ENCODE measurements around the gene ZDHHC18.

The ZDHHC18 gene

DNA sequence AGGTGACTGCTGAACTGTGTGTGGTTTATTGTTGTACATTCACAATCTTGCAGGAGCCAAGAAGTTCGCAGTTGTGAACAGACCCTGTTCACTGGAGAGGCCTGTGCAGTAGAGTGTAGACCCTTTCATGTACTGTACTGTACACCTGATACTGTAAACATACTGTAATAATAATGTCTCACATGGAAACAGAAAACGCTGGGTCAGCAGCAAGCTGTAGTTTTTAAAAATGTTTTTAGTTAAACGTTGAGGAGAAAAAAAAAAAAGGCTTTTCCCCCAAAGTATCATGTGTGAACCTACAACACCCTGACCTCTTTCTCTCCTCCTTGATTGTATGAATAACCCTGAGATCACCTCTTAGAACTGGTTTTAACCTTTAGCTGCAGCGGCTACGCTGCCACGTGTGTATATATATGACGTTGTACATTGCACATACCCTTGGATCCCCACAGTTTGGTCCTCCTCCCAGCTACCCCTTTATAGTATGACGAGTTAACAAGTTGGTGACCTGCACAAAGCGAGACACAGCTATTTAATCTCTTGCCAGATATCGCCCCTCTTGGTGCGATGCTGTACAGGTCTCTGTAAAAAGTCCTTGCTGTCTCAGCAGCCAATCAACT is 45.2 kb upstream of the ZDHHC18 start:
- H3K4ac ChIP-seq (ENCODE audit: low read depth, low read length): no peak overlapping the region
- no peak overlapping the region for H3K27ac ChIP-seq (ENCODE audit: low read depth, low read length)
- no peak overlapping the region for H2AFZ ChIP-seq (ENCODE audit: insufficient read depth, low read length, poor library complexity)
- H2BK120ac ChIP-seq (ENCODE audit: insufficient read depth, low read length, poor library complexity): no peak overlapping the region
- no peak overlapping the region for H3K4me2 ChIP-seq (ENCODE audit: low read length)
- no peak overlapping the region for H4K91ac ChIP-seq (ENCODE audit: low read depth, low read length)
- no peak overlapping the region for H3K23ac ChIP-seq (ENCODE audit: low read length)
- H3K18ac ChIP-seq (ENCODE audit: low read length): no peak overlapping the region
- no peak overlapping the region for H4K8ac ChIP-seq (ENCODE audit: low read depth, low read length)
- peaks cover 3% of the 10 kb centered on the region for H3K79me1 ChIP-seq (ENCODE audit: low read length)
- H4K12ac ChIP-seq (ENCODE audit: low read depth, low read length): no peak overlapping the region
- no peaks in the 10 kb centered on the region for H3K27me3 ChIP-seq (ENCODE audit: insufficient read depth, low read length)
- no peaks in the 10 kb centered on the region for H3K79me2 ChIP-seq (ENCODE audit: control insufficient read depth, insufficient read depth, low read length, poor library complexity)
- H3K36me3 ChIP-seq (ENCODE audit: control insufficient read depth in 1 of 2, insufficient read depth in 2 of 2, low read length in 2 of 2): peaks cover 36 to 54% of the 10 kb centered on the region in 2 experiments
- H3K4me3 ChIP-seq (ENCODE audit: low read depth, low read length): no peak overlapping the region
- H3K4me1 ChIP-seq (ENCODE audit: control insufficient read depth in 1 of 2, insufficient read depth in 2 of 2, low read length in 2 of 2): peaks cover 13 to 17% of the 10 kb centered on the region in 2 experiments
- DNase-seq: no peak
- H2BK5ac ChIP-seq (ENCODE audit: low read depth, low read length, poor library complexity): no peak overlapping the region
- WGBS (ENCODE audit: extremely low coverage, insufficient coverage, insufficient read length): no CpG with 5 or more reads among the region's 11 CpGs
- no peaks in the 10 kb centered on the region for H3K9me3 ChIP-seq (ENCODE audit: insufficient read depth, low read depth, low read length)
- H2AK5ac ChIP-seq (ENCODE audit: low read length): no peak overlapping the region
- no peak overlapping the region for H3K9ac ChIP-seq (ENCODE audit: low read length)
- H2BK12ac ChIP-seq (ENCODE audit: low read length): no peak overlapping the region
- H3K14ac ChIP-seq (ENCODE audit: low read length): no peak overlapping the region

DNA sequence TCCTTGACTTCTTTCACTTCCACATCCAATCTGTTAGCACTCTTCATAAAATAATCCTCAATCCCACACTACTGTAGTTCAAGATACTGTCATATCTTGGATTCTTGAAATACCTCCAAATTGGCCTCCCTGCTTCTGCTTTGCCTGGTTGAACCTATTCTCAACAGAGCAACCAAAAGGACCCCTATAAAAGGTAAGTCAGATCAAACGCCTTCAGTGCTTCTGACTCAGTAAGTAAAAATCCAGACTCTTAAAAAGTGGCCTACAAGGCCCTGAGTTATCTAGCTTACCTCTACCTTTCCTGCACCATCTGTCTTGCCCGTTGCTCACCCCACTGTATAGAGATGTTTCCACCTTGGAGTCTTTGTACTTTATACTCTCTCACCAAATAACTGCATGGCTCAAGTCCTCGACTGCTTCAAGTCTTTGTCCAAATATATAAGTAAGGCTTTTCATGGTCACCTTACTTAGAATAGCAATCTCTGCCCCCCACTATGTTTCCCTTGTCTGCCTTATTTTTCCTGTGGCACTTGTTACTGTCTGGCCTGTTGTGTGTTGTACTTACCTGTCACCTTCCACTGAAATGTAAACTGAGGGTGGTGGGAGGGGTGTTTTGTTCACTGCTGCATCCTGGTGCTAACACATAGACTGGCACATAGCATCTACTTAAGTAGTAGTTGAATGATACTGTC is 43.8 kb upstream of the ZDHHC18 start:
- H3K4me3 ChIP-seq (ENCODE audit: low read depth, low read length): no peak overlapping the region
- H3K9me3 ChIP-seq (ENCODE audit: insufficient read depth, low read depth, low read length): no peaks in the 10 kb centered on the region
- H2BK120ac ChIP-seq (ENCODE audit: insufficient read depth, low read length, poor library complexity): no peak overlapping the region
- H2AK5ac ChIP-seq (ENCODE audit: low read length): no peak overlapping the region
- peak in 1 of 2 donors; percentile 56 for DNase-seq
- no peak overlapping the region for H4K8ac ChIP-seq (ENCODE audit: low read depth, low read length)
- H3K36me3 ChIP-seq (ENCODE audit: control insufficient read depth in 1 of 2, insufficient read depth in 2 of 2, low read length in 2 of 2): peaks cover 27 to 43% of the 10 kb centered on the region in 2 experiments
- H3K79me1 ChIP-seq (ENCODE audit: low read length): peaks cover 11% of the 10 kb centered on the region
- no peak overlapping the region for H3K9ac ChIP-seq (ENCODE audit: low read length)
- no peak overlapping the region for H3K4ac ChIP-seq (ENCODE audit: low read depth, low read length)
- peaks cover 19 to 25% of the 10 kb centered on the region in 2 experiments for H3K4me1 ChIP-seq (ENCODE audit: control insufficient read depth in 1 of 2, insufficient read depth in 2 of 2, low read length in 2 of 2)
- no peak overlapping the region for H2AFZ ChIP-seq (ENCODE audit: insufficient read depth, low read length, poor library complexity)
- no peak overlapping the region for H2BK12ac ChIP-seq (ENCODE audit: low read length)
- WGBS (ENCODE audit: extremely low coverage, insufficient coverage, insufficient read length): no CpG with 5 or more reads among the region's 3 CpGs
- no peak overlapping the region for H3K18ac ChIP-seq (ENCODE audit: low read length)
- peaks cover 4% of the 10 kb centered on the region for H3K79me2 ChIP-seq (ENCODE audit: control insufficient read depth, insufficient read depth, low read length, poor library complexity)
- H3K14ac ChIP-seq (ENCODE audit: low read length): no peak overlapping the region
- H3K27me3 ChIP-seq (ENCODE audit: insufficient read depth, low read length): no peaks in the 10 kb centered on the region
- H4K91ac ChIP-seq (ENCODE audit: low read depth, low read length): no peak overlapping the region
- no peak overlapping the region for H3K23ac ChIP-seq (ENCODE audit: low read length)
- no peak overlapping the region for H4K12ac ChIP-seq (ENCODE audit: low read depth, low read length)
- no peak overlapping the region for H3K4me2 ChIP-seq (ENCODE audit: low read length)
- no peak overlapping the region for H2BK5ac ChIP-seq (ENCODE audit: low read depth, low read length, poor library complexity)
- H3K27ac ChIP-seq (ENCODE audit: low read depth, low read length): no peak overlapping the region

DNA sequence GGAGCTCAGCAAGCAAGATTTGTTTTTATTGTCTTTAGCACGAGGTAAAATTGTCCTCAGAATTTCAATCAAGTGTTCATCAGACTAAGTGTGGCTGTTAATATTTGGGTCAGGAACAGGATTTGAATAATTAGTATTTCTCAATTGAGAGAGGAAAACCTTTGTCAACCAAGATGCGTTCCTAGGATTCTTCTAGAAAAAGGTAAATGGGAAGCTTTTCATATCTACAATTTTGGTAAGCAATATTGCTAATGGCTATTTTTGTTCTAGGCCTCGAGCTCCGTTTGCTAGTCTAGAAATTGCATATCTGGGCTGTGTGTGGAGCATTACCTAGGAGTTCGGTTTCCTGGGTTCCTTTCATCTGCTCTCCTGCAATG is 42.9 kb upstream of the ZDHHC18 start:
- H2AK5ac ChIP-seq (ENCODE audit: low read length): no peak overlapping the region
- no peak overlapping the region for H3K4me3 ChIP-seq (ENCODE audit: low read depth, low read length)
- no CpG with 5 or more reads among the region's 5 CpGs for WGBS (ENCODE audit: extremely low coverage, insufficient coverage, insufficient read length)
- no peaks in the 10 kb centered on the region for H3K27me3 ChIP-seq (ENCODE audit: insufficient read depth, low read length)
- H3K9me3 ChIP-seq (ENCODE audit: insufficient read depth, low read depth, low read length): no peaks in the 10 kb centered on the region
- no peak overlapping the region for H2BK5ac ChIP-seq (ENCODE audit: low read depth, low read length, poor library complexity)
- no peak overlapping the region for H3K4ac ChIP-seq (ENCODE audit: low read depth, low read length)
- H4K8ac ChIP-seq (ENCODE audit: low read depth, low read length): no peak overlapping the region
- no peak overlapping the region for H3K4me2 ChIP-seq (ENCODE audit: low read length)
- no peak overlapping the region for H2BK12ac ChIP-seq (ENCODE audit: low read length)
- H3K79me1 ChIP-seq (ENCODE audit: low read length): peaks cover 19% of the 10 kb centered on the region
- no peak overlapping the region for H3K14ac ChIP-seq (ENCODE audit: low read length)
- peaks cover 22 to 30% of the 10 kb centered on the region in 2 experiments for H3K4me1 ChIP-seq (ENCODE audit: control insufficient read depth in 1 of 2, insufficient read depth in 2 of 2, low read length in 2 of 2)
- H4K91ac ChIP-seq (ENCODE audit: low read depth, low read length): no peak overlapping the region
- no peak overlapping the region for H4K12ac ChIP-seq (ENCODE audit: low read depth, low read length)
- H2AFZ ChIP-seq (ENCODE audit: insufficient read depth, low read length, poor library complexity): no peak overlapping the region
- H3K18ac ChIP-seq (ENCODE audit: low read length): no peak overlapping the region
- no peak overlapping the region for H3K9ac ChIP-seq (ENCODE audit: low read length)
- no peak overlapping the region for H3K23ac ChIP-seq (ENCODE audit: low read length)
- no peak for DNase-seq
- peaks cover 21 to 34% of the 10 kb centered on the region in 2 experiments for H3K36me3 ChIP-seq (ENCODE audit: control insufficient read depth in 1 of 2, insufficient read depth in 2 of 2, low read length in 2 of 2)
- no peak overlapping the region for H2BK120ac ChIP-seq (ENCODE audit: insufficient read depth, low read length, poor library complexity)
- peaks cover 9% of the 10 kb centered on the region for H3K79me2 ChIP-seq (ENCODE audit: control insufficient read depth, insufficient read depth, low read length, poor library complexity)
- no peak overlapping the region for H3K27ac ChIP-seq (ENCODE audit: low read depth, low read length)

GRCh38 chr1:26784023-26784871 is 42.2 kb upstream of the ZDHHC18 start:
- no peak overlapping the region for H2AFZ ChIP-seq (ENCODE audit: insufficient read depth, low read length, poor library complexity)
- H4K91ac ChIP-seq (ENCODE audit: low read depth, low read length): no peak overlapping the region
- H3K14ac ChIP-seq (ENCODE audit: low read length): no peak overlapping the region
- no peak overlapping the region for H2AK5ac ChIP-seq (ENCODE audit: low read length)
- no peak overlapping the region for H2BK12ac ChIP-seq (ENCODE audit: low read length)
- no peak overlapping the region for H4K12ac ChIP-seq (ENCODE audit: low read depth, low read length)
- H3K27me3 ChIP-seq (ENCODE audit: insufficient read depth, low read length): no peaks in the 10 kb centered on the region
- H3K4me2 ChIP-seq (ENCODE audit: low read length): no peak overlapping the region
- no peak overlapping the region for H3K4ac ChIP-seq (ENCODE audit: low read depth, low read length)
- no peak overlapping the region for H3K23ac ChIP-seq (ENCODE audit: low read length)
- peaks cover 23% of the 10 kb centered on the region for H3K79me1 ChIP-seq (ENCODE audit: low read length)
- no peak overlapping the region for H3K4me3 ChIP-seq (ENCODE audit: low read depth, low read length)
- H3K9ac ChIP-seq (ENCODE audit: low read length): no peak overlapping the region
- H2BK5ac ChIP-seq (ENCODE audit: low read depth, low read length, poor library complexity): no peak overlapping the region
- H3K79me2 ChIP-seq (ENCODE audit: control insufficient read depth, insufficient read depth, low read length, poor library complexity): peaks cover 9% of the 10 kb centered on the region
- H2BK120ac ChIP-seq (ENCODE audit: insufficient read depth, low read length, poor library complexity): no peak overlapping the region
- H3K27ac ChIP-seq (ENCODE audit: low read depth, low read length): no peak overlapping the region
- no CpG with 5 or more reads among the region's 2 CpGs for WGBS (ENCODE audit: extremely low coverage, insufficient coverage, insufficient read length)
- H3K18ac ChIP-seq (ENCODE audit: low read length): no peak overlapping the region
- H3K9me3 ChIP-seq (ENCODE audit: insufficient read depth, low read depth, low read length): no peaks in the 10 kb centered on the region
- H3K4me1 ChIP-seq (ENCODE audit: control insufficient read depth in 1 of 2, insufficient read depth in 2 of 2, low read length in 2 of 2): peaks cover 26 to 34% of the 10 kb centered on the region in 2 experiments
- no peak overlapping the region for H4K8ac ChIP-seq (ENCODE audit: low read depth, low read length)
- H3K36me3 ChIP-seq (ENCODE audit: control insufficient read depth in 1 of 2, insufficient read depth in 2 of 2, low read length in 2 of 2): peaks cover 18 to 28% of the 10 kb centered on the region in 2 experiments
- peak; percentile 87 to 95 for DNase-seq
